Measurements from ENCODE around the gene ANO1.

The ANO1 gene

GRCh38 chr11:70100280-70100603, 22.1 kb downstream of the ANO1 start:
- no peak overlapping the region for H3K4me3 ChIP-seq (ENCODE audit: low read depth, low read length)
- no peak for DNase-seq (ENCODE audit: low read depth)
- TF ChIP-seq, protein P1, sequence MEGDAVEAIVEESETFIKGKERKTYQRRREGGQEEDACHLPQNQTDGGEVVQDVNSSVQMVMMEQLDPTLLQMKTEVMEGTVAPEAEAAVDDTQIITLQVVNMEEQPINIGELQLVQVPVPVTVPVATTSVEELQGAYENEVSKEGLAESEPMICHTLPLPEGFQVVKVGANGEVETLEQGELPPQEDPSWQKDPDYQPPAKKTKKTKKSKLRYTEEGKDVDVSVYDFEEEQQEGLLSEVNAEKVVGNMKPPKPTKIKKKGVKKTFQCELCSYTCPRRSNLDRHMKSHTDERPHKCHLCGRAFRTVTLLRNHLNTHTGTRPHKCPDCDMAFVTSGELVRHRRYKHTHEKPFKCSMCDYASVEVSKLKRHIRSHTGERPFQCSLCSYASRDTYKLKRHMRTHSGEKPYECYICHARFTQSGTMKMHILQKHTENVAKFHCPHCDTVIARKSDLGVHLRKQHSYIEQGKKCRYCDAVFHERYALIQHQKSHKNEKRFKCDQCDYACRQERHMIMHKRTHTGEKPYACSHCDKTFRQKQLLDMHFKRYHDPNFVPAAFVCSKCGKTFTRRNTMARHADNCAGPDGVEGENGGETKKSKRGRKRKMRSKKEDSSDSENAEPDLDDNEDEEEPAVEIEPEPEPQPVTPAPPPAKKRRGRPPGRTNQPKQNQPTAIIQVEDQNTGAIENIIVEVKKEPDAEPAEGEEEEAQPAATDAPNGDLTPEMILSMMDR (IDR thresholded peaks at IDR 0.05; ENCODE audit: control insufficient read depth, extremely low read depth, insufficient read depth): no peak

GRCh38 chr11:70100791-70101190, 22.7 kb downstream of the ANO1 start:
- no peak for DNase-seq (ENCODE audit: low read depth)
- H3K4me3 ChIP-seq (ENCODE audit: low read depth, low read length): no peak overlapping the region
- TF ChIP-seq, protein P1 (IDR thresholded peaks at IDR 0.05; ENCODE audit: control insufficient read depth, extremely low read depth, insufficient read depth): no peak

GRCh38 chr11:70103256-70103975, 25.3 kb downstream of the ANO1 start:
- no peak overlapping the region for H3K4me3 ChIP-seq (ENCODE audit: low read depth, low read length)
- TF ChIP-seq, protein P1 (IDR thresholded peaks at IDR 0.05; ENCODE audit: control insufficient read depth, extremely low read depth, insufficient read depth): no peak
- DNase-seq (ENCODE audit: low read depth): no peak

GRCh38 chr11:70104419-70104818, 26.3 kb downstream of the ANO1 start:
- H3K4me3 ChIP-seq (ENCODE audit: low read depth, low read length): no peak overlapping the region
- no peak for DNase-seq (ENCODE audit: low read depth)
- TF ChIP-seq, protein P1 (IDR thresholded peaks at IDR 0.05; ENCODE audit: control insufficient read depth, extremely low read depth, insufficient read depth): no peak

GRCh38 chr11:70104961-70105360, 26.8 kb downstream of the ANO1 start:
- TF ChIP-seq, protein P1 (IDR thresholded peaks at IDR 0.05; ENCODE audit: control insufficient read depth, extremely low read depth, insufficient read depth): no peak
- DNase-seq (ENCODE audit: low read depth): no peak
- H3K4me3 ChIP-seq (ENCODE audit: low read depth, low read length): no peak overlapping the region

- DNase-seq (ENCODE audit: low read depth): no peak
- TF ChIP-seq, protein P1 (IDR thresholded peaks at IDR 0.05; ENCODE audit: control insufficient read depth, extremely low read depth, insufficient read depth): no peak
- H3K4me3 ChIP-seq (ENCODE audit: low read depth, low read length): no peak overlapping the region
Observed at GRCh38 chr11:70105369-70105754, 27.2 kb downstream of the ANO1 start.

Measured in LNCaP clone FGC (cell line).